Amniotic stem cell (primary cell): ENCODE data around the gene UTS2.
A peak's percentile ranks its signal among the peaks of the same experiment; 100 is the strongest.

Experiments
- DNase-seq: peaks from one replicate; lab custom pipeline; 2025; lab: John Stamatoyannopoulos, UW

The UTS2 gene

DNA sequence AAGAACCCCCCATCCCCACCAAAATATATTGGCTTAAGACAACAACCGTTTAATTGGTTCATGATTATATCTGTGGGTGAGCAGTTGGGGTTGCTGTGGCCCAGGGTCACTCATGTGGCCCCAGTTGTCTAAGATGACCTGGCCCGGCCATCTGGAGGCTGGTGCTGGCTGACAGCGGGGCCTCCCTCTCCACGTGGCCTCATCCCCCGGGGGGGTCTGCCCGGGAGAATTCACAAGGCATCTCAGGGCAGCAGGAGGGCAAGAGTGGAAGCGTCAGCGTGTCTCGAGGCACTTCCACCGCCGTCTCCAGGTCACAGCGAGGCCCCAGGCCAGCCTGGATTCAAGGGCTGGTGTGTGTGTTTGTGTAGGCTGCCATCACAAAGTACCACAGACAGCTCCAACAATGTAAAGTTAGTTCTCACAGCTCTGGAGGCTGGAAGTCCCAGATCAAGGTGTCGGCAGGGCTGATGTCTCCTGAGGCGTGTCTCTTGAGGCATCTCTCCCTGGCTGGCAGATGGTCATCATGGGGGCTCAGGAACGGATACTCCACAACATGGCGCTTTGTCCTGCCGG, 11.0 kb upstream of the UTS2 start:
- no peak for DNase-seq

DNA sequence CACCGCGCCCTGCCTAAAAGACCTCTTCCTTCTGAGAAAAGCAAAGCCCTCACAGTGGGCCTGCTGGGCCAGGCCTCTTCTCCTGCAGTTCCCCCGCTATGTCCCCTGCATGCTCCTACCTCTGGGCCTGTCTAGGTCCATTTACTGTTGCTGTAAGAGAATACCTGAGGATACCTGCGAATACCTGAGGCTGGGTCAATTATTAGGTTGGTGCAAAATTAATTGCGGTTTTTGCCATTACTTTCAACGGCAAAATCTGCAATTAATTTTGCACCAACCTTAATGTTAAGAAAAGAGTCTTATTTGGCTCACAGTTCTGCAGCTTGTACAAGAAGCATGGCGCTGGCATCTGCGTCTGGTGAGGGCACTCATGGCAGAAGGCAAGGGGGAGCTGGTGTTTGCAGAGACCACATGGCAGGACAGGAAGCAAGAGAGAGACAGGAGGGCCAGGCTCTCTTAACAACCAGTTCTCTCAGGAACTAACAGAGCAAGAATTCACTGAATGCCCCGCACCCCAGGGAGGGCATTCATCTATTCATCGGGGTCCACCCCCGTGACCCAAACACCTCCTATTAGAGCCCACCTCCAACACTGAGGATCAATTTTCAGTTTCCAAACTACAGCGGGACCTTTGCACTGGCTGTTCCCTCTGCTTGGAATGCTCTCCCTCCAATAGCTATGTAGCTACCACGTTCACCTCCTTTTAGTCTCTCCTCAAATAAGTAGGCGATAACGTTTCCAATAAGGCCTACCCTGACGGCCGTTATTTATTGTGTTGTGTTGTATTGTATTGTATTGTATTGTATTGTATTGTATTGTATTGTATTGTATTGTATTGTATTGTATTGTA, 9.6 kb upstream of the UTS2 start:
- DNase-seq: no peak

DNA sequence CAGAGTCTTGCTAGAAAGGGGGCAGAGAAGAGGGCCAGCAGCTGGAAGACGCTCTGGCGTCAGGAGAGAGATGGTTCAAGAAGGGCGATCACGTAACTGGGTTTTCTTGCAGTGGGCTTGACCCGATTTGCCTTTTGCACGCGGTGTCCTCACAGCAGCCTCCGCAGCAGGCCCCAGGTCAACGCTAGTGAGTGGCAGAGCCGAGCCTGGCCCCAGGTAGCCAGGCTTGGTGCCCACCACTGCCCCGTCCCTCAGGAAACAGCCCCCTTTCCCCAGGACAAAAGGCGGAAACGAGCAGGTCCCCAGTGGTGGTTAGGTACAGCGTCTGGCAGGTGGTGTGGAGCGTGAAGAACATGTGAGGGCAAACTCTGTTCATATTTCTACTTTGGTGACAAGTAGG, 8.6 kb upstream of the UTS2 start:
- no peak for DNase-seq

DNA sequence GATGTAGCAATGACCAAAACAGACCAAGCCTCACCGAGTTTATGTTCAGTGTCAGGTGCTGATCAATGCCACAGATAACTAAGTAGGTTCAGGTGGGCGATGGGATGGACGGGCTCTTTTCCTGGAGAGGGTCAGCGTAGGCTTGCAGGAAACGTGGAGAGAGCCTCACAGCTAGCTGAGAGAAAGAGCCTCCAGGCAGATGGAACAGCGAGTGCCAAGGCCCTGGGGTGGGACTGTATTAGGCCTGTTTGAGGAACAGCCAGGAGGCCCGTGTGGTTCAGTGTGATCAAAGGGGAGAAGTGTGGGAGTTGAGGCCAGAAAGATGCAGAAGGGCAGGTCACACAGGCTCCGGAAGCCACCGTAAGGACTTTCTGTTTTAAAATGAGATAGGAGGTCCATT, 7.3 kb upstream of the UTS2 start:
- no peak for DNase-seq

DNA sequence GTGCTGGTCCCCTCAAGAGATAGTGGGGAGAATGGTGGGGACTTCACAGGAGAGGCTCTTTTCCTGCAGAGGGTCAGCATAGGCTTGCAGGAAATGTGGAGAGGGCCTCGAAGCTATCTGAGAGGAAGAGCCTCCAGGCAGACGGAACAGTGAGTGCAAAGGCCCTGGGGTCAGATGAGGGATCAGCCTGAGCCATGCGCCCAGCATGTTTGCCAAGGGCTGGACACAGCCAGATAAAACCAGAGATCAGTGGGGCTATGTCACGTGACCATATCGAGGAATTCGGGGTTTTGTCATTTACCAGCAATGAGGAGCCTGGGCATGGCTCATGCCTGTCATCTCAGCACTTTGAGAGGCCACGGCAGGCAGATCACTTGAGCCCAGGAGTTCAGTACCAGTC, 6.5 kb upstream of the UTS2 start:
- DNase-seq: no peak

DNA sequence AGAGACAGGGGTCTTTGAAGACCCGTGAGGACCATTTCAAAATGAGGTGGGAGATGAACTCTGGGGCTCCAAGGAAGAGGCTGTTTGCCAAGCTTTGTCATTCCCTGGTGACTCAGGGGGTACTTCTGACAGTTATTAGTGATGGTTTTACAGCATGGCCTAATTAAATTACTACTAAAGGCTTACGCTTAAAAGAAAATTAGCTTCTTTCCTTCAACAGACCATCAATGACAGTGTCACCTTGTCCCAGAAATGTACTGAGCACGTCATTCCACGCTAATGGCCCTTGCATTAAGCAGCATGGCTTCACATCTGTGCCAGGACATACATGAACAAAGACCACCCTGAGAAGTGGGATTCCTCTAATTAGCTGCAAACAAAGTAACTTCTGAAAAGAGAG, 5.1 kb upstream of the UTS2 start:
- no peak for DNase-seq

DNA sequence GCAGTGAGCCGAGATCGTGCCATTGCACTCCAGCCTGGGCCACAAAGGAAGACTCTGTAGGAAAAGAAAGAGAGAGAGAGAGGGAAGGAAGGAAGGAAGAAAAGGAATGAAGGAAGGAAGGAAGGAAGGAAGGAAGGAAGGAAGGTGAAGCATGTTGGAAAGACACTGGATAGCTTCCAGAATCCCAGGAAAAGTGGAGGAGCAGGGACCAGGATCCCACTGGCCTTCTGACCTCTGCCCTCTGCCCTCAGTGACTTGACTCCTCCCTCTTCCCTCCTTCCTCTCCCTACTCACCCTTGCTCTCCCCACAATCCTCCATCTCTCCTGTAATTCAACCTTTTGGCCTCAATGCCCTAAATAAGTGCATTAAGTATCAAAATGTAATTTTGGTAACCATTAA, 4.1 kb upstream of the UTS2 start:
- no peak for DNase-seq

DNA sequence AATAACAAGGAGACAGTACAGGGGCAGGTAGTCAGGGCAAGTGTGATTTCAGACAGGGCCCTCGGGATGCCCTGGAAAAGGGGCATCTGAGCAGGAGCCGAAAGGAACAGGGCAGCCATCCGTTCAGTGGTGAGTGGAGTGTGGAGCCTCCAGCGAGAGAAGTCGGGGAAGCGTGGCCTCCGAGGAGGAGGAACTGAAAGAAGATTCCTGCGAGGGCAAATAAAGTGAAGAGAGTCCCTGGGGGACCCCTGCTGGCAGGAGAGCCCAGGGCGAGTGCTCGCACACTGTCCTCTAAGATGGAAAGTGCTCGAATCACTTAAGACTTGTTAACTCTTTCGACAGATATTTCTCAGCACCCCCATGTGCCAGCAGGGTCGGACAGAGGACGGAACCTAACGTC, 3.5 kb upstream of the UTS2 start:
- no peak for DNase-seq

DNA sequence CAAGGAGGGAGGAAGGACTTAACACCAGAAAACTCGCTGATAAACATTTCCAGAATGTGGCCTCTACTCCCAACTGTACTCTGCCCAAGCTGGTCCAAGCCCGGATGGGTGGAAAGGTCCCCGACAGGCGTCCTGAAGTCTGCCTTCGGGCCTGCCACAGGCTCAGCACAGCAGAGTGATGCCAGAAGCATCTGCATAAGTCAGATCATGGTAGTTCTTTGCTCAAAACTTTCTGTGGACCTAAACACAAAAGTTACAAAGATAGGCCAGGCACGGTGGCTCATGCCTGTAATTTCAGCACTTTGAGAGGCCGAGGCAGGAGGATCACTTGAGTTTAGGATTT, 790 bp upstream of the UTS2 start:
- no peak for DNase-seq

DNA sequence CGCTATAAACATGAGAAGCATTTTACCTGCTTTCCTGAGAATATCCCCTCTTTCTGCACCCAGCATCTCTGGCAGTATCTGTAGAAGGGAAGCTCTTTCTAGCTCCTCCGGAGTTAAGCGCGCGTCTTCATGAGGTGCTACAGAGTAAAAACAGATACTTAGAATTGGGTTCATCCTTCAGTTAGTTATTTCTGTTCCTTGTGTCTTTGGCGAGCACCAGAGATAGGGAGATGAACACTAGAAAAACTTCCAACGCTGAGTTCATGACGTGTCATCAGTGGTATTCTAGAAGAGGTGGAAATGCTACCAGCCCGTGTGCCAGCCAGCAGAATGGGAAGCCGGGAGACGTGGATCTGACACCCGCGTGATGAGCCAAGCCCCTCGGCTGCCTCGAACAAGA, 2.1 kb downstream of the UTS2 start:
- no peak for DNase-seq

DNA sequence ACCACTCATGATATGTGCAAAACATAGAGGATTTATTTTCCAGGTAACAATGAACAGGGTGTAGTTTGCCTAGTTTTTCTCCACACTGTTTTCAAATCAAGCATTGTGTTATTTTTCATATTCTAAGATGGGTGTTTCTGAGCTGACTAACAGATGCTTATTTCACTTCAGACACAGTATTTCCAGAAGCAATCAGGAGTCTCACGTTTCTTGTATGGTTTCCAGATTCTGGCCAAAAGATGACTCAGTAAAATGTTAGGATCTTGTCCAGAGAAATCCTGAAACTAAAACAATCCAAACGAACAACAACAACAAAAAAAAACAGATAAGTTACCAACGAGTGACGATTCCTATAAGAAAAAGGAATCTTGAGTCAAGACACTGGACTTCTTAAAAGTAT, 5.3 kb downstream of the UTS2 start:
- DNase-seq: peak; percentile 9

DNA sequence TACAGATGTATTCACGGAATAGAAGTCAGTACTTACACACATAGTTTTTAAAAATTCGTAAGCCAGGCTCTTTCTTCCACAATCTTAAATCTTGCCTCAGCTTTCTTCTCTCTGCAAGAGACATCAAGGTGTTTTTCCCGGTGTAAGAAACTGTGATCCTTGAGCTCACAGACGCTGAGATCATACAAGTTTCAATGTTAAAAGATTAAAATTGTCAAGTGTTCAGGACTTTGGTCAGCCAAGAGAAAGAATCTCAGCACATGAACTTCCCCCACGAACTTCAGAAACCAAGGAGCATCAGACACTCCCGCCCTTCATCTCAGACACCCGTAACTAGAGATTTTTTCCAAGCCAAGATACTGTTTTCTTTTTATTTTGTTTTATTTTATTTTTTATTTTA, 6.2 kb downstream of the UTS2 start:
- no peak for DNase-seq

DNA sequence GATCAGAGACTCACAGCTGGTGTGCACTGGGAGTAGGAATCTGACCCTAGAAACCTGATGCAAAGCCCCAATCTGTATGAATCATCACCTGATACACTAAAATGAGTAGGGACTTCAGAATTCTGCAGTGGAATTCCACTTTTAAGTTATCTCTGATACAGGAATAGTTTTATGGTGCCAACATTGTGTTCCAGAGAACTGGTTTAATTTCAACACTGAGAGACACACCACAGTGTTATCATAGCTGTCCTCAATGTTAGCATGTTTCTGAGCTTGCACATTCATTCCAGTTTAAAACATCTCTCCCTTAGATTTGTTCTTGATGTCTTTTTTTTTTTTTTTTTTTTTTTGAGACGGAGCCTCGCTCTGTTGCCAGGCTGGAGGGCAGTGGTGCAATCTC, 7.1 kb downstream of the UTS2 start:
- DNase-seq: no peak

DNA sequence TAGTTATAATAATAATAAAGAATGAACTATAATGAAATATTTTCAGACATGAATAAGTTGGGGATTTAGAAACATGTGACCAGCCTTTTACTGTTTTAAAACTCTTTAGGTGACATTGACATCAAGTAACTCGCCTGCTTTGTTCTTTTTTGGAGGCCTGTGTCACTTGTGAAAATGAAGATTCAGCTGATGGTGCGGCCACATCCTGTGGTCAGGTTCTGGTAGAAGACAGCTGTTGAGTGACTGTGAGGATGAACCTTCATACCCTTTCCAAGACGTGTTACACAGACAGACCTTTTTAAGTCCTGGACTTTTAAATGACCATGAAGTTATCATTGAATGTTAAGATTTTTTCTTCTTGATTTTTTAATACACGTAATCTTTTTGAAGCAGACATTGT, 10.3 kb downstream of the UTS2 start:
- no peak for DNase-seq

DNA sequence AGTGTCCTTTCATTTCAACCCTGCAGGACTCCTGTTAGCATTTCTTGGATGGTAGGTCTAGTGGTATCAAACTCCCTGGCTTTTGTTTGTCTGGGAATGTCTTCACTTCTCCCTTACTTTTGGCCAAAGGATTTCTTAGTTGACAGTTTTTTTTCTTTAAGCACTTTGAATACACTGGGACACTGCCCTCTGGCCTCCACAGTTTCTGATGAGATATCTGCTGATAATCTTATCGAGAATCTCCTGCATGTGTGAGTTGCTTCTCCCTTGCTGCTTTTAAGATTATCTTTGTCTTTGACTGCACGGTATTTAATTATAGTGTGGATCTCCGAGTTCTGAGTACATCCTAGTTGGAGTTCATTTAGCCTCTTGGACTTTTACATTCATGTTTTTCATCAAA, 13.3 kb downstream of the UTS2 start:
- DNase-seq: no peak

DNA sequence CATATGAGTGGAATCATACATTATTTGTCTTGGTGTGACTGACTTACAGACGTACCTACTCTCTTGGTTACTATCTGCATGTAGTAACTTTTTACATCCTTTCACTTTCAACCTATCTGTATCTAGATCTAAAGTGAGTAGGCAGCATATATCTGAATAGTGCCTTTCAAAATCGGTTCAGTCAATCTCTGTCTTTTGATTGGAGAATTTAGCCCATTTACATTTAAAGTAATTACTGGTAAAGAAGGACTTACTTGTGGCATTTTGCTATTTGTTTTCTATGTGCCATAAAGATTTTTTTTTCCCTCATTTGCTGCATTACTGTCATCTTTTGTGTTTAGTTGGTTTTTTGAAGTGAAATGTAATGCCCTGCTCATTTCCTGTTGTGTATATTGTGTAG, 14.2 kb downstream of the UTS2 start:
- DNase-seq: no peak

DNA sequence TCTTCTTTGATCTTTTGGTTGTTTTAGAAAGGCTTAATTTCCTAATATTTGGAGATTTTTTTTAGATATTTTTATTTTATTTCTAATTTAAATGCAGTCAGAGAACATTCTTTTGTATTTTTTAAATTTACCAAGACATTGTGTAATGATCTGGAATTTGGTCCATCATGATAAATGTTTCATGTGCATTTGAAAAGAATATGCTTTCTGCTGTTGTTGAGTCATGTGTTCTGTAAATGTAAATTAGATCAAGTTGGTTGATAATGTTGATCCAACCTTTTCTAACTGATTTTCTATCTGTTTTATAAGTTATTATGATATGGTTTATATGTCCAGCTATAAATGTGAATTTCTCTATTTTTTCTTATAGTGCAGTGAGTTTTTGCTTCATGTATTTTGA, 19.8 kb downstream of the UTS2 start:
- no peak for DNase-seq

DNA sequence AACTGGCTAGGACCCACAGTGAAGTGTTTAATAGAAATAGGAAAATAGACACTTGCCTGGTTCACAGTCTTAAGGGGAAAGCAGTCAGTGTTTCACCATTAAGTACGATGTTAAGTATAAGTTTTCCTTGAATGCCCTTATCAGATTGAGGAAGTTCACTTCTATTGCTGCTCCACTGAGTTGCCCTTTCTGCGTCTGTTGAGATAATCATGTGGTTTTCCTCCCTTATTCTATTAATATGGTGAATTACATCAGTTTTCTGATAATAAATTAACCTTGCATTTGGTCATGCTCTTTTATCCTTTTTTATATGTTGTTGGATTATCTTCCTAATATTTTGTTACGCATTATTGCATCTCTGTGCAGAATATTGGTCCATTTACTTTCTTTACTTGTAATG, 21.4 kb downstream of the UTS2 start:
- DNase-seq: no peak

DNA sequence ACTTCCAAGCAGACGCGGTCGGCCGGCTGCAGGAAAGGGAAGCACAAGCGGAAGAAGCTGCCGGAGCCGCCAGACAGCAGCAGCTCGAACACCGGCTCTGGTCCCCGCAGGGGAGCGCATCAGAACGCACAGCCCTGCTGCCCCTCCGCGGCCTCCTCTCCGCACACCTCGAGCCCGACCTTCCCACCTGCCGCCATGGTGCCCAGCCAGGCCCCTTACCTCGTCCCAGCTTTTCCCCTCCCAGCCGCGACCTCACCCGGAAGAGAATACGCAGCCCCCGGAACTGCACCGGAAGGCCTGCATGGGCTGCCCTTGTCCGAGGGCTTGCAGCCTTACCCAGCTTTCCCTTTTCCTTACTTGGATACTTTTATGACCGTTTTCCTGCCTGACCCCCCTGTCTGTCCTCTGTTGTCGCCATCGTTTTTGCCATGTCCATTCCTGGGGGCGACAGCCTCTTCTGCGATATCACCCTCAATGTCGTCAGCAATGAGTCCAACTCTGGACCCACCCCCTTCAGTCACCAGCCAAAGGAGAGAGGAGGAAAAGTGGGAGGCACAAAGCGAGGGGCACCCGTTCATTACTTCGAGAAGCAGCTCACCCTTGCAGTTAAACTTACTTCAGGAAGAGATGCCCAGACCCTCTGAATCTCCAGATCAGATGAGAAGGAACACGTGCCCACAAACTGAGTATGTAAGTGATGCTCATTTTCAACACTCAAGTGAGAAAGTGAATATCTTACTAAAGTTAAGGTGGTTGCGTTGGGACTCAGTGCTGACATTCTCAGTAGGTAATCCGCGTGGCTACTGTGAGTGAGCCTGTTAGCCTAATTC, 25.5 kb downstream of the UTS2 start:
- no peak for DNase-seq

DNA sequence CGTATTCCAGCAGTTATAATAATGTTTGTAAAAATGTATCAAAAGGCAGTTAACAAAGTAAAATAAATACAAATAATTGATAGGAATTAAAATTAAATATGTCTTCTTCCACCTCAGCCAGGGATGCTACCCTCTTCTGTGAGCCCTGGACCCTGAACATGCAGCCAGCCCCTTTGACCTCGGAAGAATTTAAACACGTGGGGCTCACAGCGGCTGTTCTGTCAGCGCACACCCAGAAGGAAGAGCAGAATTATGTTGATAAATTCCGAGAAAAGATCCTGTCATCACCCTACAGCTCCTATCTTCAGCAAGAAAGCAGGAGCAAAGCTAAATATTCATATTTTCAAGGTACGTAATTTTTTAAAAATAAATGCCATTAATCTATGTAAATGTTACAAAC, 26.5 kb downstream of the UTS2 start:
- DNase-seq: no peak

DNA sequence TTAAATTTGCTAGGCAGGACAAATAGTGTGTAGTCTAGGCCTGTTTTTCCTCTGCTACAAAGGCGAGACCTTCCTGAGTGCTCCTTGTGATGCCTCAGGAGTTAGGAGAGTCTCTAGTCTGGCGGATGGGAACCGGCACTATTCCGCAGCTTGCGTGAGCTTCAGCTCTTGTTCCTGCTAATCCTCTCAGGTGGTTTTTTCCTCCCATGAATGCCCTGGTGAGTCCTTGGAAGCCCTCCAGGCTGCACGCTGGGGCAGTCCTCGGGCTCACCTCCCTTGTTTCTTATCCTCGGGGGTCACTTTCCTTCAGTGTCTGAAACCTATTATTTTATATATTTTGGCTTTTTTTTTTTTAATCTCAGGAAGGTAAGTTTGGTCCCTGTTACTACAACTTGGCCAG, 28.2 kb downstream of the UTS2 start:
- no peak for DNase-seq

DNA sequence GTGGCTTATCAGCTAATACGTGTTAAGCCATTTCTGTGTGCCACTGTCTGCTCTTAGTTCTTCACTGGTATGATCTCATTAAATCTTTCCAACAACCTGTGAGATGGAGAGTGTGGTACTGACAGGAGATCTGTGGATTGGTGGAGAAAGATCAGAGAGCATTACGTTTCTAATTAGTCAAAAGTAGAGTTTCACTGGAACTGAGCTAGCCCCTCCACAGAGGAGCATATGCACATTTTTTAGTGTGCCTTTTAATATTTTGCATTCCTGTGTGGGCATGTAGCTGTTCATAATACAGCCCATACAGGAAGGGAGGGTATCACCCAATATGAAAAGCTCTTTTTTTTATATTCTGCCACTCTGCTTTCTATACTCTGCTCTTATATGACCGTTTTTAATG, 31.6 kb downstream of the UTS2 start:
- DNase-seq: no peak

DNA sequence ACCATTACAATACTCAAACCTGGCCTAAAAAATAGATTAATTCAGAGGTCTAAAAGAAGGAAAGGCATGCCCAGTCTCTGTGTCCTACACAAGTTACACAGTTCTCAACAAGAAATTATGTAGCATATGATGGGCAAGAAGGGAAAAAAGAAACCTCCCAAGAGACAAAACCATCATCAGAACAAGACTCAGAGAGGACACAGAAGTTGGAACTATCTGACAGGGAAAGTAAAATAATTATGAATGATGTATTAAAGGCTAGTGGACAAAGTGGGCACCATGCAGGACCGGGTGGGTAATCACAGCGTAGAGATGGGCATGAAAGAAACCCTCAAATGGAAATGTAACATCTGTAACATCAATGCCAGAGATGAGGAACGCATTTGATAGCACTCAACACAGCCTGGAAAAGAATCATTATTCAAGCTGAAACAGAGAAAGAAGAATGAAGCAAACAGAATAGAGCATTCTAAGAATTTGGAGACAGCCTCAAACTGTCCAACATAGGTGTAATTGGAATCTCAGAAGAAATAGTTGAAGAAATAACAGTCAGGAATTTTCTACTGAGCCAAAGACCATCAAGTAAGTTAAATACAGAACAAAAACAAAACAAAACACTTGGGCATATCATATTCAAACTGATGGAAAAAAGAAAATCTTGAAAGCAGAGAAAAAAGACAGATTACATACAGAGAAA, 39.0 kb downstream of the UTS2 start:
- no peak for DNase-seq
